ENCODE results near the gene EPB41L2. TPM values are rescaled to one million over a fixed set of nuclear protein-coding genes. Genes with fewer than 3 reads are reported as not detected.

Gene EPB41L2
- total RNA-seq, 2 donors from 2014 or later = 77.7 to 104 TPM

GRCh38 chr6:131065112-131065823, 2.2 kb upstream of the EPB41L2 start:
- intact Hi-C loops (cut with DNase I, micrococcal nuclease) = no loop called here
- DNase-seq (peak; percentile 34 to 60), ATAC-seq (peak; percentile 69)

DNA sequence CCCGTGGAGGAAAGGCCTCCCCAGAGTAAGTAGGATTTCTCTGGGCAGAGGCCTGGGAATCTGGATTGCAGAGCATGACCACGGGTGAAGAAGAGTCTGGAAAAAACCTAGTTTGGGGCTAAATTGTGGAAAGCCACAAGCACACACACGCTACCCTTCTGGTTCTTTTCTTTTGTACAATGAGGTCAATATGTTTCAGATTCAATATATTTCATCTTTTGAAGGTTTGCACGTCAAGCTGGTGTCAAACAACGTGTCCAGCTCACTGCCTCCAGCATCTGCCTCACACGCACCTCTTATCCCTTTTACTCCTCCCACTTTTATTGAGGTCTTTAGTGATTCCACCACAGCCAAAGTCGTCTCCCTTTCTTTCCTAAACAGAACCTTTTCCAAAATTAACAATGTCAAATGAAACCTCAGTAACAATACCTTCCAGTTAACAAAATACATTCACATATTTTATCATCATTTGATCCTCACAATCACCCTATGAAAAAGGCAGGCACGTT, 773 bp upstream of the EPB41L2 start:
- ATAC-seq = no peak
- DNase-seq = peak; percentile 18 to 35
- intact Hi-C loops (cut with DNase I, micrococcal nuclease) = no loop called here

DNA sequence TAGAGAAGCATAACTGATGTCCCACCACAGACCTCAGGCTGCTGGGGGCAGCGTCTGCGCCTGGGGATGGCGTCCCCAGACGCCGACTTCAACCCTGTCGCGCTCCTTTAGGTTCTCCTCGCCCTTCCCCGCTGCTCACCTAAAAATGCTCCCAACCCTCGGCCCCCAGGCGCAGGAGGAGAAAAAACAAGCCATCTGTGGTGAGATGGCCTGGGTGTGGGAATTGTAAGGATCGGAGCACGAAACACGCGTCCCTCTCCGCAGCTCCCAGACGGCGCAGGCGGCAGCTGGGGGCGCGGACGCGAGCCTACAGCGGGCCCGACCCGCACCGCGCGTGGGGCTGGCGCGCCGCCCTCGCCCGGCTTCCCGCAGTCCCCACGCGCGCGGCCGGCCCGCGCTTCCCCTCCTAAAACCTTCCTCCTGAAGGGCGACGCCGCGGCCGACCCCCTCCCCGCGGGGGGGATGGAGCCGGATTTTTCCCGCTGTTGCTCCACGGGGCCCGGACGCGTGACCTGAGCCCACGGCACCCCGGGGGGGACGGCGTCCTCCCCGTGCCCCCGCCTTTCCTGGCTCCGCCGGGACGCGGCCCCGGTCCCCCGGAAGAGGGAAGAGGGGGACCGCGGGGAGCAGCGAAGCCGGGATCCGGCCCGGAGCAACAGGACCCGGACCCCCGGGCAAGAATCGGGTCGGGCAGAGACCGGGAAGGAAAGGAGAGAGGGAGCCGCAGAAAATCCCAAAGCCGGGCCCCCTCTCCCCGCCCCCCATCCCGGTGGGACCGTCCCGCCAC, 611 bp downstream of the EPB41L2 start:
- ATAC-seq (peak; percentile 20), DNase-seq (peak in 1 of 2 donors; percentile 47)
- intact Hi-C loops (cut with DNase I, micrococcal nuclease) = no loop called here

GRCh38 chr6:131061751-131062119, 1.3 kb downstream of the EPB41L2 start:
- intact Hi-C loops (cut with DNase I, micrococcal nuclease) = no loop called here
- ATAC-seq (no peak), DNase-seq (no peak)

- no peak for DNase-seq
- ATAC-seq = no peak
- intact Hi-C loops (cut with DNase I, micrococcal nuclease) = no loop called here
These were observed 1.8 kb downstream of the EPB41L2 start for GRCh38 chr6:131061041-131061750.

- no peak for ATAC-seq
- no peak for DNase-seq
- intact Hi-C loops (cut with DNase I, micrococcal nuclease) = no loop called here
These were observed 2.7 kb downstream of the EPB41L2 start for GRCh38 chr6:131060311-131060710.

GRCh38 chr6:131059486-131059885, 3.6 kb downstream of the EPB41L2 start:
- no peak for DNase-seq
- ATAC-seq = no peak
- intact Hi-C loops (cut with DNase I, micrococcal nuclease) = no loop called here

GRCh38 chr6:131058236-131058635, 4.8 kb downstream of the EPB41L2 start:
- DNase-seq = no peak
- no peak for ATAC-seq
- intact Hi-C loops (cut with DNase I, micrococcal nuclease) = no loop called here

GRCh38 chr6:131054392-131055250, 8.4 kb downstream of the EPB41L2 start:
- ATAC-seq (no peak), DNase-seq (no peak)
- intact Hi-C loops (cut with DNase I, micrococcal nuclease) = no loop called here

GRCh38 chr6:131053546-131054240, 9.4 kb downstream of the EPB41L2 start:
- ATAC-seq (no peak), DNase-seq (no peak)
- intact Hi-C loops (cut with DNase I, micrococcal nuclease) = no loop called here

DNA sequence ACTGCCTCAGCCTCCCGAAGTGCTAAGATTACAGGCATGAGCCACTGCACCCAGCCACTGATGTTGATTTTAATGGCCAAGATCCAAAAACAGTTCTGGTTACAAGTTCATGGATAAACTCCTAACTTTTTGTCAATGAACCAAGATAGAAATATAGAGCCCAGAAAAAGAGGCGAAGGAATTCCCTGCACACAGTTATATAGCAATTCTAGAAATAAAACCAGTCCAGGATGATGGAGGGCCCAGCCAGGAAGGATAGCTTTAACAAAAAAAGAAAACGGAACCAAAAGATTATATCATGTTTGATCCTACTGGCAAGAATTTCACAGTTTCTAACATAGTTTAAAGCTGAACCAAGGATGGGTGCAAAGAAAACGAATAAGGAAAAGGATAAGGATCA, 10.9 kb downstream of the EPB41L2 start:
- intact Hi-C loops (cut with DNase I, micrococcal nuclease) = no loop called here
- no peak for DNase-seq
- no peak for ATAC-seq

- intact Hi-C loops (cut with DNase I, micrococcal nuclease) = no loop called here
- DNase-seq = no peak
- ATAC-seq = no peak
These were observed 11.7 kb downstream of the EPB41L2 start for GRCh38 chr6:131051341-131051740.

- intact Hi-C loops (cut with DNase I, micrococcal nuclease) = no loop called here
- ATAC-seq = no peak
- DNase-seq = no peak
These were observed 13.4 kb downstream of the EPB41L2 start for GRCh38 chr6:131049608-131050007.

DNA sequence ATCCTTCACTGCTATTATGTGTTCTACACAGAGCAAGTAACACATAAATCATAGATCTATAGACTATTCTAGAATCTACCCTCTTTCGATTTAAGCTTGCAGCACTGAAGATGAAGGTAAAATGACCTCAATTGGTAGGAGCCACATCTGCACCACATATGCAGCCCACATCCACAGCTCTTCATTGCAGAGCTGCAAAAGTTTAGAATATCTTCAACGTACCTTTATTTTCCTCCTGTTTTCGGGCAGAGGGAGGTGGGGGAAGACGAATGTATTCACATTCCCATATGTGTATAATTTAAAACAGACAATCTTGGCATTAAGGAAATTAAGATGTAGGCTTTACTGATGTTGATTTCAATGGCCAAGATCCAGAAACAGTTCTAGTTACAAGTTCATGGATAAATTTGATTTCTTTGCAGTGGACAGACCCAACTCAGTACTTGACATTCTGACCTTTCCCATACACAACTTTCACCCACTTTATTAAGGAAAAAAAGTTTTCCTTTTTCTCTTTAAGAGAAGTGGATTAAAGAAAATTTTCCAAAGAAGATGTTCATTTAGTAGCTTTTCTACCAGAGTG, 14.0 kb downstream of the EPB41L2 start:
- intact Hi-C loops (cut with DNase I, micrococcal nuclease) = no loop called here
- ATAC-seq (no peak), DNase-seq (no peak)

DNA sequence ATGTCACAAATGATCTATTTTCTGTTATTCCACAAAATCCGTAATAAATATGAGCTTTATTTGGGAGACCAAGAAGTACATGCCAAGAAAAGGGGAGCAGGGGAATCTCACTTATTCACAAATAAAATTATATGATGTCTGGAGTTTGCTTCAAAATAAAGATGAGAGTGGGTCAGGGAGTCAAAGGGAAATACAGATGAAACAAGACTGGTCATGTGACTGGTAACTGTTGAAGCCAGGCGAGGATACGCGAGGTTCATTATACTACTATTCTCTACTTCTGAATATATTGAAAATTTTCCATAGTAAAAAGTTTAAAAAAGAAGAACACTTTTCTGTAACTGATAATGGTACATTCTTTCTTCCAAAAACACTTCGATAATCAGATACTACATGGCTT, 14.6 kb downstream of the EPB41L2 start:
- ATAC-seq (no peak), DNase-seq (no peak)
- intact Hi-C loops (cut with DNase I, micrococcal nuclease) = no loop called here

GRCh38 chr6:131045139-131045538, 17.9 kb downstream of the EPB41L2 start:
- ATAC-seq (no peak), DNase-seq (no peak)
- intact Hi-C loops (cut with DNase I, micrococcal nuclease) = no loop called here

GRCh38 chr6:131043902-131044447, 19.1 kb downstream of the EPB41L2 start:
- ATAC-seq = no peak
- intact Hi-C loops (cut with DNase I, micrococcal nuclease) = no loop called here
- DNase-seq = no peak

GRCh38 chr6:131042664-131043063, 20.4 kb downstream of the EPB41L2 start:
- no peak for ATAC-seq
- no peak for DNase-seq
- intact Hi-C loops (cut with DNase I, micrococcal nuclease) = no loop called here
